Stimulated activated CD4-positive, alpha-beta T cell treated with anti-CD3 and anti-CD28 coated beads, Interleukin-1b, Interleukin-23, amount 100 ng/mL, for 1 hour (primary cell): ENCODE results near the gene ZDHHC22.

Source experiments
- DNase-seq, 2 donors: peaks; one replicate each; pipeline ENCODE4 v3.0.0-alpha.2; 2020; ENCODE audit warnings: low read depth in 2 of 2

ZDHHC22 gene

GRCh38 chr14:77126461-77126990, 15.1 kb downstream of the ZDHHC22 start:
- DNase-seq: no peak

- DNase-seq: no peak
Measured at GRCh38 chr14:77125823-77126325, 15.7 kb downstream of the ZDHHC22 start.

GRCh38 chr14:77125281-77125801, 16.2 kb downstream of the ZDHHC22 start:
- no peak for DNase-seq

- peak; percentile 14 to 22 for DNase-seq
Measured at GRCh38 chr14:77124345-77125280, 17.0 kb downstream of the ZDHHC22 start.

- DNase-seq: no peak
Measured at GRCh38 chr14:77123381-77124325, 17.9 kb downstream of the ZDHHC22 start.

GRCh38 chr14:77122526-77123125, 19.0 kb downstream of the ZDHHC22 start:
- DNase-seq: no peak

GRCh38 chr14:77120771-77121743, 20.5 kb downstream of the ZDHHC22 start:
- no peak for DNase-seq

GRCh38 chr14:77119851-77120250, 21.7 kb downstream of the ZDHHC22 start:
- DNase-seq: no peak

GRCh38 chr14:77116172-77116817, 25.3 kb downstream of the ZDHHC22 start:
- DNase-seq: no peak

GRCh38 chr14:77114609-77115008, 27.0 kb downstream of the ZDHHC22 start:
- DNase-seq: no peak

GRCh38 chr14:77113644-77114043, 27.9 kb downstream of the ZDHHC22 start:
- DNase-seq: no peak

- DNase-seq: no peak
Measured at GRCh38 chr14:77111021-77111420, 30.6 kb downstream of the ZDHHC22 start.

GRCh38 chr14:77110286-77110685, 31.3 kb downstream of the ZDHHC22 start:
- no peak for DNase-seq

- DNase-seq: no peak
Measured at GRCh38 chr14:77109656-77110055, 31.9 kb downstream of the ZDHHC22 start.

- DNase-seq: no peak
Measured at GRCh38 chr14:77108753-77109152, 32.8 kb downstream of the ZDHHC22 start.

GRCh38 chr14:77107228-77107627, 34.4 kb downstream of the ZDHHC22 start:
- no peak for DNase-seq

- DNase-seq: no peak
Measured at GRCh38 chr14:77106666-77107065, 34.9 kb downstream of the ZDHHC22 start.

- DNase-seq: no peak
Measured at GRCh38 chr14:77105145-77105939, 36.2 kb downstream of the ZDHHC22 start.

GRCh38 chr14:77104393-77104792, 37.2 kb downstream of the ZDHHC22 start:
- no peak for DNase-seq
